Thyroid gland (tissue), 4 donors: ENCODE measurements around the gene PIP4K2C.

Experiments used
- POLR2A ChIP-seq, 2 donors: fragments of 450-650 bp; IDR thresholded peaks; one replicate each; pipeline ENCODE4 v1.6.1; 2017; ENCODE audit warnings: antibody characterized with exemption in 2 of 2, mild to moderate bottlenecking in 2 of 2, moderate library complexity in 1 of 2
- TF ChIP-seq, protein P1 (sequence below), 6 experiments: fragments of 200-600 bp in 3 of 6; fragments of 450-650 bp in 3 of 6; sonication (generic) in 3 of 6; IDR thresholded peaks; one replicate each; pipeline ENCODE4 v1.5.1; 2016 to 2019; ENCODE audit warnings: antibody characterized with exemption in 6 of 6, mild to moderate bottlenecking in 2 of 6, inconsistent platforms in 1 of 6, moderate library complexity in 1 of 6

DNA sequence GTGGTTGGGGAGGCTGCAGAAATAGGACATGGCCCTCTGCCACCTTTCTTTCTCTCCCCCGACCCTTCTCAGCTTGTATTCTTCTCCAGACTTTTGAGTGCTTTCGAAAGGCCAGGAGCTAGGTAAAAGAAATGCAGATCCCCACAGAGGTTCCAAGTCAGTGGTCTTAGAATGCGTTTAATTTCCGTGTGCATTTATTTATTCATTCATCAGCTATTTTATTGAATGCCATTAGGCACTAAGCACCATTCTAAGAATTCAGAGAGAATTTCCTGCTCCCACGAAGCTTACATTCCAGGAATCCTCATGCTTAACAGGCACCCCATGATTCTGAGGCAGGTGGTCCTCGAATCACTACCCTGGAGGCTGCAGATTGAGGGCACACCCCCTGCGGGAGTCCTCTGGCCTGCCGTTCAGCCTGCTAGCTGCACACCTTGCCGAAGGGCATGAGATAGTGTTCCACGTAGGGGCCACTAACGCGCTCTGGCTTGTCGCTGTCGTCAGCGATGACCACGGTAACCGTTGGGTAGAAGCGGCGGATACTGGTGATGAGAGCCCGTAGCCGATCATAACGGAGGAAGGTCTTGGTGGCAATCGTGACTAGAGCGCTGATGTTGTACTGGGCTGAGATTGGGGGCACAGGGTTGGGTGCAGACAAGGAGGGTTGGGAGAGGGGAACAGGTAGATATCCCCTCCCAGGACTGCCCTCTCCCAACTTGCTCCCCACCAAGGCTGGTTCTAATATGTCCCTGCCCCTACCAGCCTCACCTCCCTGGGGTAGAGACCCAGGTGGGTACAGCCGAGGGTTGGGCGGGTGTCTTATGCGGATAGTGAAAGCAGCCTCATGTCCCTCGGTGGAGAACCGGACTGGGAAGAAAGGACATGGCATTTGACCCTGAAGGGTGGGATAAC, 37.5 kb downstream of the PIP4K2C start:
- TF ChIP-seq, protein P1, sequence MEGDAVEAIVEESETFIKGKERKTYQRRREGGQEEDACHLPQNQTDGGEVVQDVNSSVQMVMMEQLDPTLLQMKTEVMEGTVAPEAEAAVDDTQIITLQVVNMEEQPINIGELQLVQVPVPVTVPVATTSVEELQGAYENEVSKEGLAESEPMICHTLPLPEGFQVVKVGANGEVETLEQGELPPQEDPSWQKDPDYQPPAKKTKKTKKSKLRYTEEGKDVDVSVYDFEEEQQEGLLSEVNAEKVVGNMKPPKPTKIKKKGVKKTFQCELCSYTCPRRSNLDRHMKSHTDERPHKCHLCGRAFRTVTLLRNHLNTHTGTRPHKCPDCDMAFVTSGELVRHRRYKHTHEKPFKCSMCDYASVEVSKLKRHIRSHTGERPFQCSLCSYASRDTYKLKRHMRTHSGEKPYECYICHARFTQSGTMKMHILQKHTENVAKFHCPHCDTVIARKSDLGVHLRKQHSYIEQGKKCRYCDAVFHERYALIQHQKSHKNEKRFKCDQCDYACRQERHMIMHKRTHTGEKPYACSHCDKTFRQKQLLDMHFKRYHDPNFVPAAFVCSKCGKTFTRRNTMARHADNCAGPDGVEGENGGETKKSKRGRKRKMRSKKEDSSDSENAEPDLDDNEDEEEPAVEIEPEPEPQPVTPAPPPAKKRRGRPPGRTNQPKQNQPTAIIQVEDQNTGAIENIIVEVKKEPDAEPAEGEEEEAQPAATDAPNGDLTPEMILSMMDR (IDR thresholded peaks at IDR 0.05) = no peak
- TF ChIP-seq POLR2A (IDR thresholded peaks at IDR 0.05) = no peak
